ENCODE results near the gene YBX2.

- TF ChIP-seq CTCF (IDR thresholded peaks at IDR 0.05) (no peak), POLR2A (IDR thresholded peaks at IDR 0.05) (no peak)
Measured at GRCh38 chr17:7309628-7310027, 15.2 kb upstream of the YBX2 start.
